ENCODE results near the gene RCCD1.

RCCD1 gene

GRCh38 chr15:90954712-90955623 is at the start of gene RCCD1 (continued):
- TF ChIP-seq HOXD13 (CRISPR knock-in tag; IDR thresholded peaks at IDR 0.05; ENCODE audit: borderline replicate concordance) (no peak), HOXC10 (CRISPR knock-in tag; IDR thresholded peaks at IDR 0.05) (no peak), ZBTB7A (tag by site-specific recombination; IDR thresholded peaks at IDR 0.05; ENCODE audit: low read depth) (peak; percentile 67; the same call in 1 of the 2 replicates), ZNF473 (tag by site-specific recombination; IDR thresholded peaks at IDR 0.05) (no peak), ZNF596 (tag by site-specific recombination; IDR thresholded peaks at IDR 0.05) (no peak), TCF7L2 (IDR thresholded peaks at IDR 0.05; ENCODE audit: borderline replicate concordance, low read depth, low read length) (no peak), ZSCAN4 (tag by site-specific recombination; IDR thresholded peaks at IDR 0.05) (no peak; the same call in 1 of the 2 replicates), ZNF707 (tag by site-specific recombination; IDR thresholded peaks at IDR 0.05) (no peak), WT1 (tag by site-specific recombination; IDR thresholded peaks at IDR 0.05) (peak; percentile 90), ZNF148 (tag by site-specific recombination; IDR thresholded peaks at IDR 0.05; ENCODE audit: borderline replicate concordance) (no peak), ZNF530 (tag by site-specific recombination; IDR thresholded peaks at IDR 0.05; ENCODE audit: low read depth) (no peak), BCL11B (tag by site-specific recombination; IDR thresholded peaks at IDR 0.05; ENCODE audit: low read depth) (peak; percentile 74; the same call in 1 of the 2 replicates), ZEB2 (tag by site-specific recombination; IDR thresholded peaks at IDR 0.05) (peak; percentile 94), ZNF561 (tag by site-specific recombination; IDR thresholded peaks at IDR 0.05; ENCODE audit: borderline replicate concordance) (peak; percentile 48; the same call in 1 of the 2 replicates), RBAK (tag by site-specific recombination; IDR thresholded peaks at IDR 0.05) (no peak), ZNF433 (tag by site-specific recombination; IDR thresholded peaks at IDR 0.05; ENCODE audit: low read depth) (no peak), ZNF211 (tag by site-specific recombination; IDR thresholded peaks at IDR 0.05; ENCODE audit: low read depth) (no peak), ZNF580 (tag by site-specific recombination; IDR thresholded peaks at IDR 0.05) (no peak), GLIS2 (tag by site-specific recombination; IDR thresholded peaks at IDR 0.05) (peak; percentile 77), ZNF777 (tag by site-specific recombination; IDR thresholded peaks at IDR 0.05; ENCODE audit: borderline replicate concordance) (no peak), ZNF146 (tag by site-specific recombination; IDR thresholded peaks at IDR 0.05) (0 out of 2 replicates have a peak, but pooled peaks have one; percentile 15), ZIC2 (tag by site-specific recombination; IDR thresholded peaks at IDR 0.05) (peak; percentile 35), ZNF610 (tag by site-specific recombination; IDR thresholded peaks at IDR 0.05; ENCODE audit: borderline replicate concordance) (peak; percentile 66; the same call in 1 of the 2 replicates), ZNF664 (tag by site-specific recombination; IDR thresholded peaks at IDR 0.05) (no peak), ZNF585B (tag by site-specific recombination; IDR thresholded peaks at IDR 0.05) (no peak), ZNF830 (tag by site-specific recombination; IDR thresholded peaks at IDR 0.05; ENCODE audit: low read depth) (no peak), ZNF132 (tag by site-specific recombination; IDR thresholded peaks at IDR 0.05; ENCODE audit: borderline replicate concordance) (no peak), KLF10 (tag by site-specific recombination; IDR thresholded peaks at IDR 0.05) (peak; percentile 72), ZNF248 (tag by site-specific recombination; IDR thresholded peaks at IDR 0.05) (no peak), ZNF555 (tag by site-specific recombination; conservative IDR thresholded peaks at IDR 0.05) (no peak), ZNF175 (tag by site-specific recombination; IDR thresholded peaks at IDR 0.05) (no peak), PRDM6 (tag by site-specific recombination; IDR thresholded peaks at IDR 0.05) (no peak)

All from HEK293 (cell line).